Neuronal stem cell (in vitro differentiated cells): ENCODE measurements around the gene KLHL21.

Experiments used
- DNase-seq: peaks from one replicate; pipeline ENCODE4 v3.0.0-alpha.2; 2013; ENCODE audit warnings: low spot score
- H2AFZ ChIP-seq: one replicate; pipeline ENCODE4 v1.6.1; 2013; ENCODE audit warnings: mild to moderate bottlenecking, low read length, inconsistent platforms
- H2AK5ac ChIP-seq: 2 replicates; pipeline ENCODE4 v1.6.1; 2013; ENCODE audit warnings: low read depth, mild to moderate bottlenecking, inconsistent platforms, low read length, moderate library complexity, mixed read lengths
- H2BK120ac ChIP-seq: 2 replicates; pipeline ENCODE4 v1.6.1; 2013; ENCODE audit warnings: low read depth, mild to moderate bottlenecking, inconsistent platforms, low read length, moderate library complexity, mixed read lengths
- H2BK12ac ChIP-seq: one replicate; pipeline ENCODE4 v1.6.1; 2013; ENCODE audit warnings: low read length, inconsistent platforms
- H2BK15ac ChIP-seq: 2 replicates; pipeline ENCODE4 v1.6.1; 2013; ENCODE audit warnings: mild to moderate bottlenecking, low read length, inconsistent platforms, mixed read lengths
- H2BK5ac ChIP-seq: one replicate; pipeline ENCODE4 v1.6.1; 2013; ENCODE audit warnings: inconsistent platforms, mild to moderate bottlenecking, low read length, moderate library complexity
- H3K14ac ChIP-seq: one replicate; pipeline ENCODE4 v1.6.1; 2013; ENCODE audit warnings: low read length, inconsistent platforms
- H3K18ac ChIP-seq: 2 replicates; pipeline ENCODE4 v1.6.1; 2013; ENCODE audit warnings: low read length, inconsistent platforms
- H3K23ac ChIP-seq: 2 replicates; pipeline ENCODE4 v1.6.1; 2013; ENCODE audit warnings: low read depth, mild to moderate bottlenecking, mixed read lengths, low read length, inconsistent platforms; ENCODE audit not compliant: poor library complexity
- H3K27ac ChIP-seq: replicated peaks from 3 replicates; pipeline ENCODE4 v1.5.1; 2013; ENCODE audit warnings: low read length, inconsistent platforms
- H3K27me3 ChIP-seq, 3 experiments: 2 replicates each; pipeline ENCODE4 v1.6.1; 2013; ENCODE audit warnings: low read length in 3 of 3, mild to moderate bottlenecking in 2 of 3, inconsistent platforms in 1 of 3, low read depth in 1 of 3, mixed read lengths in 1 of 3, moderate library complexity in 1 of 3; ENCODE audit not compliant: control insufficient read depth in 3 of 3, insufficient read depth in 3 of 3
- H3K36me3 ChIP-seq, 2 donors: replicated peaks in 1 of 2; 2 replicates each; pipeline ENCODE4 v1.6.1; 2013; ENCODE audit warnings: low read length in 2 of 2; ENCODE audit not compliant: control insufficient read depth in 2 of 2, insufficient read depth in 2 of 2
- H3K4ac ChIP-seq: 2 replicates; pipeline ENCODE4 v1.6.1; 2013; ENCODE audit warnings: inconsistent platforms, mild to moderate bottlenecking, low read length, moderate library complexity
- H3K4me1 ChIP-seq, 2 donors: 1 replicate in 1 of 2; 2 replicates in 1 of 2; pipeline ENCODE4 v1.6.1; 2013; ENCODE audit warnings: low read length in 2 of 2, low read depth in 1 of 2; ENCODE audit not compliant: control insufficient read depth in 2 of 2, insufficient read depth in 1 of 2
- H3K4me2 ChIP-seq: one replicate; pipeline ENCODE4 v1.6.1; 2013; ENCODE audit warnings: mild to moderate bottlenecking, low read length, inconsistent platforms; ENCODE audit not compliant: insufficient read depth, poor library complexity, severe bottlenecking
- H3K4me3 ChIP-seq, 2 donors: 2 replicates each; pipeline ENCODE4 v1.5.1; 2013; ENCODE audit warnings: low read length in 2 of 2, mild to moderate bottlenecking in 2 of 2, inconsistent platforms in 1 of 2, moderate library complexity in 1 of 2
- H3K79me1 ChIP-seq: one replicate; pipeline ENCODE4 v1.6.1; 2013; ENCODE audit warnings: low read depth, mild to moderate bottlenecking, inconsistent platforms, low read length, moderate library complexity
- H3K9ac ChIP-seq: one replicate; pipeline ENCODE4 v1.6.1; 2013; ENCODE audit warnings: mild to moderate bottlenecking, low read depth, low read length, inconsistent platforms; ENCODE audit not compliant: poor library complexity
- H3K9me3 ChIP-seq, 2 donors: replicated peaks in 1 of 2; 2 replicates each; pipeline versions ENCODE3 to v1.6.1; 2013; ENCODE audit warnings: low read length in 2 of 2, mild to moderate bottlenecking in 2 of 2, inconsistent platforms in 1 of 2, low read depth in 1 of 2, mixed read lengths in 1 of 2, moderate library complexity in 1 of 2; ENCODE audit not compliant: control insufficient read depth in 2 of 2, insufficient read depth in 1 of 2
- H4K8ac ChIP-seq: one replicate; pipeline ENCODE4 v1.6.1; 2013; ENCODE audit warnings: low read depth, mild to moderate bottlenecking, inconsistent platforms, low read length, moderate library complexity
- H4K91ac ChIP-seq: one replicate; pipeline ENCODE4 v1.6.1; 2013; ENCODE audit warnings: low read length, low read depth, mild to moderate bottlenecking, inconsistent platforms; ENCODE audit not compliant: poor library complexity
- WGBS, 2 donors: extraction: QIAGEN DNeasy Blood & Tissue Kit; methylation state at CpG; one replicate each; pipeline ENCODE4 v1.1.7; 2013; ENCODE audit warnings: missing lambda C conversion rate in 2 of 2, mixed read lengths in 1 of 2; ENCODE audit not compliant: insufficient read length in 2 of 2, insufficient replicate concordance in 1 of 2; ENCODE audit errors: extremely low coverage in 2 of 2; 5-methylcytosine and 5-hydroxymethylcytosine counted together

KLHL21 gene

GRCh38 chr1:6634371-6635052 lies 31.8 kb upstream of the KLHL21 start:
- no peak overlapping the region for H2BK15ac ChIP-seq
- no peak overlapping the region for H3K27ac ChIP-seq
- H3K4me3 ChIP-seq, result no peak overlapping the region
- no peak overlapping the region for H3K4ac ChIP-seq
- DNase-seq, result no peak
- H2BK120ac ChIP-seq, result no peak overlapping the region
- peaks cover 9% of the 10 kb centered on the region for H3K79me1 ChIP-seq
- H2AFZ ChIP-seq, result no peak overlapping the region
- WGBS, 2 donors, result no CpG with 5 or more reads among the region's 29 CpGs
- H3K36me3 ChIP-seq, result peaks cover 65 to 94% of the 10 kb centered on the region in 2 donors
- no peak overlapping the region for H3K4me2 ChIP-seq
- H3K14ac ChIP-seq, result no peak overlapping the region
- H2BK5ac ChIP-seq, result peak overlapping the region; percentile 22
- no peak overlapping the region for H4K8ac ChIP-seq
- peak overlapping the region; percentile 11 for H3K18ac ChIP-seq
- no peak overlapping the region for H2BK12ac ChIP-seq
- H4K91ac ChIP-seq, result no peak overlapping the region
- no peak overlapping the region for H3K23ac ChIP-seq
- H3K9ac ChIP-seq, result no peak overlapping the region
- H2AK5ac ChIP-seq, result peak overlapping the region; percentile 28
- no peaks in the 10 kb centered on the region for H3K27me3 ChIP-seq
- H3K9me3 ChIP-seq, result peaks cover 0 to 2% of the 10 kb centered on the region in 2 donors
- no peaks in the 10 kb centered on the region for H3K4me1 ChIP-seq

GRCh38 chr1:6632588-6633514 lies 30.2 kb upstream of the KLHL21 start:
- Histone ChIP-seq H2AK5ac (no peak overlapping the region), H3K79me1 (peaks cover 16% of the 10 kb centered on the region), H3K14ac (no peak overlapping the region), H3K18ac (no peak overlapping the region), H2AFZ (no peak overlapping the region), H2BK15ac (no peak overlapping the region), H3K9ac (no peak overlapping the region), H3K4ac (no peak overlapping the region), H2BK120ac (no peak overlapping the region), H4K91ac (no peak overlapping the region), H3K27ac (no peak overlapping the region), H3K4me2 (no peak overlapping the region), H3K27me3 (no peaks in the 10 kb centered on the region), H4K8ac (no peak overlapping the region), H3K4me3 (no peak overlapping the region), H3K23ac (peak overlapping the region; percentile 55), H3K36me3 (peaks cover 73 to 95% of the 10 kb centered on the region in 2 donors), H3K9me3 (peaks cover 0 to 2% of the 10 kb centered on the region in 2 donors), H2BK12ac (no peak overlapping the region), H3K4me1 (no peaks in the 10 kb centered on the region), H2BK5ac (no peak overlapping the region)
- WGBS, 2 donors, result no CpG with 5 or more reads among the region's 30 CpGs
- DNase-seq, result no peak

DNA sequence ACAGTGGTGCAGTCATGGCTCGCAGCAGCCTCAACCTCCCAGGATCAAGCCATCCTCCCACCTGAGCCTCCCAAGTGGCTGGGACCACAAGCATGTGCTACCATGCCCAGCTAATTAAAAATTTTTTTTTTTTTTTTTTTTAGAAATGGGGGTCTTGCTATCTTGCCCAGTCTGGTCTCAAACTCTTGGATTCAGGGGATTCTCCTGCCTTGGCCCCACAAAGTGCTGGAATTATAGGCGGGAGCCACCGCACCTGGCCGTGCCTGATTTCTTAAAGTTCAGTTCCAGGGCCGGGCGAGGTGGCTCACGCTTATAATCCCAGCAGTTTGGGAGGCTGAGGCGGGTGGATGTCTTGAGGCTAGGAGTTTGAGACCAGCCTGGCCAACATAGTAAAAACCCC lies 28.4 kb upstream of the KLHL21 start:
- Histone ChIP-seq H3K9ac (no peak overlapping the region), H2BK5ac (no peak overlapping the region), H2BK120ac (no peak overlapping the region), H3K4me1 (peaks cover under 1 to 1% of the 10 kb centered on the region in 2 donors), H3K14ac (no peak overlapping the region), H3K4ac (no peak overlapping the region), H4K91ac (no peak overlapping the region), H3K9me3 (no peaks in the 10 kb centered on the region), H3K4me3 (no peak overlapping the region), H3K4me2 (no peak overlapping the region), H3K36me3 (peaks cover 65 to 94% of the 10 kb centered on the region in 2 donors), H4K8ac (no peak overlapping the region), H3K23ac (no peak overlapping the region), H2BK12ac (no peak overlapping the region), H2AFZ (no peak overlapping the region), H3K27me3 (no peaks in the 10 kb centered on the region), H2AK5ac (no peak overlapping the region), H2BK15ac (no peak overlapping the region), H3K79me1 (peaks cover 18% of the 10 kb centered on the region), H3K27ac (no peak overlapping the region), H3K18ac (no peak overlapping the region)
- no CpG with 5 or more reads among the region's 8 CpGs for WGBS, 2 donors
- DNase-seq, result no peak

- H2BK5ac ChIP-seq, result no peak overlapping the region
- no CpG with 5 or more reads among the region's 8 CpGs for WGBS, 2 donors
- peaks cover 20% of the 10 kb centered on the region for H3K79me1 ChIP-seq
- H2BK12ac ChIP-seq, result no peak overlapping the region
- no peak for DNase-seq
- peaks cover 2 to 3% of the 10 kb centered on the region in 2 donors for H3K4me1 ChIP-seq
- no peaks in the 10 kb centered on the region for H3K9me3 ChIP-seq
- no peak overlapping the region for H3K4ac ChIP-seq
- H3K9ac ChIP-seq, result no peak overlapping the region
- H3K4me3 ChIP-seq, result no peak overlapping the region
- H2BK15ac ChIP-seq, result no peak overlapping the region
- peaks cover 56 to 85% of the 10 kb centered on the region in 2 donors for H3K36me3 ChIP-seq
- no peaks in the 10 kb centered on the region for H3K27me3 ChIP-seq
- H4K8ac ChIP-seq, result no peak overlapping the region
- H3K18ac ChIP-seq, result no peak overlapping the region
- H3K4me2 ChIP-seq, result no peak overlapping the region
- H3K27ac ChIP-seq, result no peak overlapping the region
- no peak overlapping the region for H2AK5ac ChIP-seq
- H2BK120ac ChIP-seq, result no peak overlapping the region
- H2AFZ ChIP-seq, result no peak overlapping the region
- no peak overlapping the region for H3K14ac ChIP-seq
- no peak overlapping the region for H3K23ac ChIP-seq
- H4K91ac ChIP-seq, result no peak overlapping the region
These were observed 27.4 kb upstream of the KLHL21 start for GRCh38 chr1:6630027-6630426.
